GM23338 (cell line): ENCODE data around the gene THUMPD2. TPM values are rescaled to one million over a fixed set of nuclear protein-coding genes. Genes with fewer than 3 reads are reported as not detected.

Experiments used
- ATAC-seq: fragments of 200-7000 bp; cut with Tn5 transposase; 3 replicates; pipeline ENCODE4 v1.9.1; 2020
- DNase-seq: peaks from one replicate; pipeline ENCODE4 v3.0.0-alpha.2; 2015; ENCODE audit warnings: low spot score
- H2AFZ ChIP-seq: fragments of 200-600 bp; sonication (generic); 2 replicates; pipeline ENCODE4 v1.8.0; 2016; ENCODE audit warnings: antibody characterized with exemption, mild to moderate bottlenecking, moderate library complexity
- H3F3A ChIP-seq: fragments of 200-600 bp; sonication (generic); replicated peaks from 2 replicates; pipeline ENCODE4 v1.8.0; 2017; ENCODE audit warnings: antibody characterized with exemption, mixed run types, low read depth
- H3K27ac ChIP-seq: fragments of 200-600 bp; sonication (generic); 2 replicates; pipeline ENCODE4 v1.6.1; 2016; ENCODE audit warnings: low read depth
- H3K27me3 ChIP-seq: fragments of 200-600 bp; sonication (generic); 2 replicates; pipeline ENCODE4 v1.8.0; 2016; ENCODE audit warnings: mild to moderate bottlenecking, mixed run types, moderate library complexity; ENCODE audit not compliant: insufficient read depth
- H3K36me3 ChIP-seq: fragments of 200-600 bp; sonication (generic); 2 replicates; pipeline ENCODE4 v1.8.0; 2016; ENCODE audit warnings: mild to moderate bottlenecking; ENCODE audit not compliant: insufficient read depth
- H3K4me1 ChIP-seq: fragments of 200-600 bp; sonication (generic); 2 replicates; pipeline ENCODE4 v1.8.0; 2016; ENCODE audit warnings: mild to moderate bottlenecking, moderate library complexity; ENCODE audit not compliant: insufficient read depth
- H3K4me2 ChIP-seq: fragments of 200-600 bp; sonication (generic); 2 replicates; pipeline ENCODE4 v1.7.1; 2017; ENCODE audit warnings: mixed run types
- H3K4me3 ChIP-seq: fragments of 200-600 bp; sonication (generic); 2 replicates; pipeline ENCODE4 v1.6.1; 2016; ENCODE audit warnings: mixed run types
- H3K79me2 ChIP-seq: fragments of 200-600 bp; sonication (generic); replicated peaks from 2 replicates; pipeline ENCODE4 v1.8.0; 2017; ENCODE audit warnings: mild to moderate bottlenecking; ENCODE audit not compliant: insufficient read depth
- H3K9me2 ChIP-seq: fragments of 200-600 bp; sonication (generic); 2 replicates; pipeline ENCODE4 v1.8.0; 2017; ENCODE audit not compliant: insufficient read depth
- H4K20me1 ChIP-seq: fragments of 200-600 bp; sonication (generic); replicated peaks from 2 replicates; pipeline ENCODE4 v1.8.0; 2017; ENCODE audit warnings: mild to moderate bottlenecking; ENCODE audit not compliant: insufficient read depth
- H3K27ac Mint-ChIP-seq: 2 replicates; pipeline ENCODE4 v1.8.0; 2020; ENCODE audit warnings: inconsistent platforms, mild to moderate bottlenecking, moderate library complexity, mixed read lengths
- H3K27me3 Mint-ChIP-seq: 3 replicates; pipeline ENCODE4 v1.8.0; 2022; ENCODE audit warnings: low read depth, mild to moderate bottlenecking, moderate library complexity, mixed read lengths, inconsistent platforms; ENCODE audit not compliant: insufficient read depth, poor library complexity
- H3K36me3 Mint-ChIP-seq: 3 replicates; pipeline ENCODE4 v1.8.0; 2021; ENCODE audit warnings: low read depth, mild to moderate bottlenecking, inconsistent platforms, moderate library complexity, mixed read lengths
- H3K4me1 Mint-ChIP-seq: 3 replicates; pipeline ENCODE4 v1.8.0; 2020; ENCODE audit warnings: mild to moderate bottlenecking, inconsistent platforms, mixed read lengths
- H3K4me3 Mint-ChIP-seq: 3 replicates; pipeline ENCODE4 v1.8.0; 2021; ENCODE audit warnings: moderate library complexity, mild to moderate bottlenecking, inconsistent platforms, mixed read lengths
- H3K9me3 Mint-ChIP-seq: 3 replicates; pipeline ENCODE4 v1.8.0; 2020; ENCODE audit warnings: moderate library complexity, mild to moderate bottlenecking, inconsistent platforms, mixed read lengths
- CREB1 ChIP-seq: fragments of 250-450 bp; sonication (Bioruptor Pico); IDR thresholded peaks from 2 replicates; pipeline ENCODE4 v1.5.0; 2020; ENCODE audit warnings: low read depth, mild to moderate bottlenecking, moderate library complexity
- CTCF ChIP-seq, 2 experiments: fragments of 200-600 bp in 1 of 2; sonication (generic) in 1 of 2; conservative IDR thresholded peaks; 2 replicates each; pipeline versions ENCODE4 v1.5.1 to v1.6.1; 2016 to 2017; ENCODE audit warnings: antibody characterized with exemption in 2 of 2, low read depth in 2 of 2, mild to moderate bottlenecking in 2 of 2, moderate library complexity in 1 of 2
- ETS1 ChIP-seq: IDR thresholded peaks from 2 replicates; pipeline ENCODE4 v1.6.1; 2016; ENCODE audit warnings: antibody characterized with exemption
- EZH2 ChIP-seq: fragments of 200-600 bp; sonication (generic); IDR thresholded peaks from one replicate; pipeline ENCODE4 v1.8.0; 2017; ENCODE audit warnings: antibody characterized with exemption, mild to moderate bottlenecking, low read depth; ENCODE audit not compliant: unreplicated experiment
- EZH2phosphoT487 ChIP-seq: fragments of 200-600 bp; sonication (generic); IDR thresholded peaks from one replicate; pipeline ENCODE4 v1.8.1; 2018; ENCODE audit warnings: antibody characterized with exemption; ENCODE audit not compliant: unreplicated experiment
- JUNB ChIP-seq: IDR thresholded peaks from one replicate; pipeline ENCODE4 v1.6.1; 2016; ENCODE audit warnings: antibody characterized with exemption; ENCODE audit not compliant: unreplicated experiment
- NANOG ChIP-seq: IDR thresholded peaks from 2 replicates; pipeline ENCODE4 v1.6.1; 2016; ENCODE audit warnings: antibody characterized with exemption, borderline replicate concordance
- POLR2AphosphoS5 ChIP-seq: IDR thresholded peaks from 2 replicates; pipeline ENCODE4 v1.6.1; 2016; ENCODE audit warnings: antibody characterized with exemption, low read depth
- STAT1 ChIP-seq: IDR thresholded peaks from one replicate; pipeline ENCODE4 v1.6.1; 2016; ENCODE audit warnings: antibody characterized with exemption; ENCODE audit not compliant: unreplicated experiment
- ZNF114 ChIP-seq: fragments of 250-450 bp; sonication (Bioruptor Pico); IDR thresholded peaks from 2 replicates; pipeline ENCODE4 v1.5.0; 2020; ENCODE audit warnings: mild to moderate bottlenecking, moderate library complexity
- ZNF331 ChIP-seq: fragments of 250-450 bp; sonication (Bioruptor Pico); IDR thresholded peaks from 2 replicates; pipeline ENCODE4 v1.5.0; 2020; ENCODE audit warnings: low read depth, mild to moderate bottlenecking, moderate library complexity
- polyA plus RNA-seq: library from polyadenylated mRNA; unstranded; fragments of >200 nt; fragmentation: Nextera tagmentation; extraction: Ambion mirVana; gene quantifications from 2 replicates; pipeline ENCODE4 v1.2.1, GENCODE V29; 2016
- total RNA-seq: library from RNA; depleted of rRNA; stranded (reverse); fragments of >200 nt; shearing (Covaris generic); gene quantifications from 2 replicates; pipeline ENCODE4 v1.2.3, GENCODE V29; 2014
- TF ChIP-seq, protein P1 (sequence below): IDR thresholded peaks from one replicate; pipeline ENCODE4 v1.6.1; 2018; ENCODE audit warnings: antibody characterized with exemption; ENCODE audit not compliant: unreplicated experiment
- TF ChIP-seq, protein P2 (sequence below): fragments of 250-450 bp; sonication (Bioruptor Pico); IDR thresholded peaks from 2 replicates; pipeline ENCODE4 v1.5.0; 2020; ENCODE audit warnings: mild to moderate bottlenecking, moderate library complexity

The THUMPD2 gene
- total and polyA plus RNA-seq, 2 experiments from 2014 or later = 19.5 to 25.1 TPM

- no peak overlapping the region for H3K27ac Mint-ChIP-seq
Measured at GRCh38 chr2:39689272-39689841, 89.7 kb downstream of the THUMPD2 start.

More at GRCh38 chr2:39689272-39689841, 89.7 kb downstream of the THUMPD2 start:
- Mint-ChIP-seq H3K27me3 (no peaks in the 10 kb centered on the region), H3K4me1 (peaks cover 19% of the 10 kb centered on the region), H3K9me3 (peaks cover 4% of the 10 kb centered on the region), H3K36me3 (peaks cover 5% of the 10 kb centered on the region; the same call in 2 of the 3 replicates), H3K4me3 (no peak overlapping the region)
- Histone ChIP-seq H3K4me3 (no peak overlapping the region), H2AFZ (no peak overlapping the region), H3K27me3 (no peaks in the 10 kb centered on the region), H3K4me2 (no peak overlapping the region), H3K79me2 (no peaks in the 10 kb centered on the region; the same call in 1 of the 2 replicates), H4K20me1 (no peaks in the 10 kb centered on the region), H3K9me2 (no peaks in the 10 kb centered on the region; the same call in 1 of the 2 replicates), H3F3A (no peaks in the 10 kb centered on the region), H3K27ac (no peak overlapping the region), H3K36me3 (no peaks in the 10 kb centered on the region), H3K4me1 (peaks cover 24% of the 10 kb centered on the region)
- no peak for TF ChIP-seq EZH2
- TF ChIP-seq CREB1 = no peak
- TF ChIP-seq CTCF (conservative IDR thresholded peaks at IDR 0.05; ENCODE audit: low read depth in 2 of 2) = no peak
- TF ChIP-seq ZNF114 = no peak
- no peak for TF ChIP-seq STAT1
- TF ChIP-seq JUNB = no peak
- no peak for TF ChIP-seq ETS1
- no peak for TF ChIP-seq EZH2phosphoT487
- TF ChIP-seq POLR2AphosphoS5 = no peak
- TF ChIP-seq, protein P1, sequence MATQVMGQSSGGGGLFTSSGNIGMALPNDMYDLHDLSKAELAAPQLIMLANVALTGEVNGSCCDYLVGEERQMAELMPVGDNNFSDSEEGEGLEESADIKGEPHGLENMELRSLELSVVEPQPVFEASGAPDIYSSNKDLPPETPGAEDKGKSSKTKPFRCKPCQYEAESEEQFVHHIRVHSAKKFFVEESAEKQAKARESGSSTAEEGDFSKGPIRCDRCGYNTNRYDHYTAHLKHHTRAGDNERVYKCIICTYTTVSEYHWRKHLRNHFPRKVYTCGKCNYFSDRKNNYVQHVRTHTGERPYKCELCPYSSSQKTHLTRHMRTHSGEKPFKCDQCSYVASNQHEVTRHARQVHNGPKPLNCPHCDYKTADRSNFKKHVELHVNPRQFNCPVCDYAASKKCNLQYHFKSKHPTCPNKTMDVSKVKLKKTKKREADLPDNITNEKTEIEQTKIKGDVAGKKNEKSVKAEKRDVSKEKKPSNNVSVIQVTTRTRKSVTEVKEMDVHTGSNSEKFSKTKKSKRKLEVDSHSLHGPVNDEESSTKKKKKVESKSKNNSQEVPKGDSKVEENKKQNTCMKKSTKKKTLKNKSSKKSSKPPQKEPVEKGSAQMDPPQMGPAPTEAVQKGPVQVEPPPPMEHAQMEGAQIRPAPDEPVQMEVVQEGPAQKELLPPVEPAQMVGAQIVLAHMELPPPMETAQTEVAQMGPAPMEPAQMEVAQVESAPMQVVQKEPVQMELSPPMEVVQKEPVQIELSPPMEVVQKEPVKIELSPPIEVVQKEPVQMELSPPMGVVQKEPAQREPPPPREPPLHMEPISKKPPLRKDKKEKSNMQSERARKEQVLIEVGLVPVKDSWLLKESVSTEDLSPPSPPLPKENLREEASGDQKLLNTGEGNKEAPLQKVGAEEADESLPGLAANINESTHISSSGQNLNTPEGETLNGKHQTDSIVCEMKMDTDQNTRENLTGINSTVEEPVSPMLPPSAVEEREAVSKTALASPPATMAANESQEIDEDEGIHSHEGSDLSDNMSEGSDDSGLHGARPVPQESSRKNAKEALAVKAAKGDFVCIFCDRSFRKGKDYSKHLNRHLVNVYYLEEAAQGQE = no peak
- TF ChIP-seq ZNF331 (CRISPR knock-in tag) = no peak
- TF ChIP-seq, protein P2, sequence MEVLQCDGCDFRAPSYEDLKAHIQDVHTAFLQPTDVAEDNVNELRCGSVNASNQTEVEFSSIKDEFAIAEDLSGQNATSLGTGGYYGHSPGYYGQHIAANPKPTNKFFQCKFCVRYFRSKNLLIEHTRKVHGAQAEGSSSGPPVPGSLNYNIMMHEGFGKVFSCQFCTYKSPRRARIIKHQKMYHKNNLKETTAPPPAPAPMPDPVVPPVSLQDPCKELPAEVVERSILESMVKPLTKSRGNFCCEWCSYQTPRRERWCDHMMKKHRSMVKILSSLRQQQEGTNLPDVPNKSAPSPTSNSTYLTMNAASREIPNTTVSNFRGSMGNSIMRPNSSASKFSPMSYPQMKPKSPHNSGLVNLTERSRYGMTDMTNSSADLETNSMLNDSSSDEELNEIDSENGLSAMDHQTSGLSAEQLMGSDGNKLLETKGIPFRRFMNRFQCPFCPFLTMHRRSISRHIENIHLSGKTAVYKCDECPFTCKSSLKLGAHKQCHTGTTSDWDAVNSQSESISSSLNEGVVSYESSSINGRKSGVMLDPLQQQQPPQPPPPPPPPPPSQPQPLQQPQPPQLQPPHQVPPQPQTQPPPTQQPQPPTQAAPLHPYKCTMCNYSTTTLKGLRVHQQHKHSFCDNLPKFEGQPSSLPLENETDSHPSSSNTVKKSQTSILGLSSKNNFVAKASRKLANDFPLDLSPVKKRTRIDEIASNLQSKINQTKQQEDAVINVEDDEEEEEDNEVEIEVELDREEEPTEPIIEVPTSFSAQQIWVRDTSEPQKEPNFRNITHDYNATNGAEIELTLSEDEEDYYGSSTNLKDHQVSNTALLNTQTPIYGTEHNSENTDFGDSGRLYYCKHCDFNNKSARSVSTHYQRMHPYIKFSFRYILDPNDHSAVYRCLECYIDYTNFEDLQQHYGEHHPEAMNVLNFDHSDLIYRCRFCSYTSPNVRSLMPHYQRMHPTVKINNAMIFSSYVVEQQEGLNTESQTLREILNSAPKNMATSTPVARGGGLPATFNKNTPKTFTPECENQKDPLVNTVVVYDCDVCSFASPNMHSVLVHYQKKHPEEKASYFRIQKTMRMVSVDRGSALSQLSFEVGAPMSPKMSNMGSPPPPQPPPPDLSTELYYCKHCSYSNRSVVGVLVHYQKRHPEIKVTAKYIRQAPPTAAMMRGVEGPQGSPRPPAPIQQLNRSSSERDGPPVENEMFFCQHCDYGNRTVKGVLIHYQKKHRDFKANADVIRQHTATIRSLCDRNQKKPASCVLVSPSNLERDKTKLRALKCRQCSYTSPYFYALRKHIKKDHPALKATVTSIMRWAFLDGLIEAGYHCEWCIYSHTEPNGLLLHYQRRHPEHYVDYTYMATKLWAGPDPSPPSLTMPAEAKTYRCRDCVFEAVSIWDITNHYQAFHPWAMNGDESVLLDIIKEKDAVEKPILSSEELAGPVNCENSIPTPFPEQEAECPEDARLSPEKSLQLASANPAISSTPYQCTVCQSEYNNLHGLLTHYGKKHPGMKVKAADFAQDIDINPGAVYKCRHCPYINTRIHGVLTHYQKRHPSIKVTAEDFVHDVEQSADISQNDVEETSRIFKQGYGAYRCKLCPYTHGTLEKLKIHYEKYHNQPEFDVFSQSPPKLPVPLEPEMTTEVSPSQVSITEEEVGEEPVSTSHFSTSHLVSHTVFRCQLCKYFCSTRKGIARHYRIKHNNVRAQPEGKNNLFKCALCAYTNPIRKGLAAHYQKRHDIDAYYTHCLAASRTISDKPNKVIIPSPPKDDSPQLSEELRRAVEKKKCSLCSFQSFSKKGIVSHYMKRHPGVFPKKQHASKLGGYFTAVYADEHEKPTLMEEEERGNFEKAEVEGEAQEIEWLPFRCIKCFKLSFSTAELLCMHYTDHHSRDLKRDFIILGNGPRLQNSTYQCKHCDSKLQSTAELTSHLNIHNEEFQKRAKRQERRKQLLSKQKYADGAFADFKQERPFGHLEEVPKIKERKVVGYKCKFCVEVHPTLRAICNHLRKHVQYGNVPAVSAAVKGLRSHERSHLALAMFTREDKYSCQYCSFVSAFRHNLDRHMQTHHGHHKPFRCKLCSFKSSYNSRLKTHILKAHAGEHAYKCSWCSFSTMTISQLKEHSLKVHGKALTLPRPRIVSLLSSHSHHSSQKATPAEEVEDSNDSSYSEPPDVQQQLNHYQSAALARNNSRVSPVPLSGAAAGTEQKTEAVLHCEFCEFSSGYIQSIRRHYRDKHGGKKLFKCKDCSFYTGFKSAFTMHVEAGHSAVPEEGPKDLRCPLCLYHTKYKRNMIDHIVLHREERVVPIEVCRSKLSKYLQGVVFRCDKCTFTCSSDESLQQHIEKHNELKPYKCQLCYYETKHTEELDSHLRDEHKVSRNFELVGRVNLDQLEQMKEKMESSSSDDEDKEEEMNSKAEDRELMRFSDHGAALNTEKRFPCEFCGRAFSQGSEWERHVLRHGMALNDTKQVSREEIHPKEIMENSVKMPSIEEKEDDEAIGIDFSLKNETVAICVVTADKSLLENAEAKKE (CRISPR knock-in tag) = no peak
- TF ChIP-seq NANOG = no peak
- ATAC-seq = no peak
- no peak for DNase-seq
